HEK293 (cell line): ENCODE data around the gene SPACA4.
A peak's percentile ranks its signal among the peaks of the same experiment; 100 is the strongest.

Experiments used
- CTCF ChIA-PET: fragments of 350-600 bp; formaldehyde crosslinking; extraction: SDS; loops from one replicate; lab custom pipeline; 2021; ENCODE audit warnings: antibody characterized with exemption; lab: Yijun Ruan, JAX
- POLR2A ChIA-PET: fragments of 300-600 bp; formaldehyde crosslinking; extraction: SDS; loops from one replicate; lab custom pipeline; 2020; ENCODE audit warnings: antibody characterized with exemption, inconsistent platforms; lab: Yijun Ruan, JAX
- H3K27ac ChIP-seq: fragments of 200-500 bp; sonication (Bioruptor generic); 2 replicates; pipeline ENCODE4 v1.5.1; 2014; ENCODE audit warnings: low read depth, low read length, control low read depth, inconsistent platforms; ENCODE audit errors: extremely low read depth
- H3K36me3 ChIP-seq, 2 experiments: fragments of 200-500 bp in 1 of 2; sonication (Bioruptor generic) in 1 of 2; 1 replicate in 1 of 2; 2 replicates in 1 of 2; pipeline ENCODE4 v1.5.1; 2014 to 2017; ENCODE audit warnings: inconsistent platforms in 2 of 2, low read length in 2 of 2; ENCODE audit not compliant: control insufficient read depth in 2 of 2, insufficient read depth in 1 of 2
- H3K4me1 ChIP-seq: fragments of 200-500 bp; sonication (Bioruptor generic); 2 replicates; pipeline ENCODE4 v1.5.1; 2014; ENCODE audit warnings: mild to moderate bottlenecking, low read length, inconsistent platforms; ENCODE audit not compliant: control insufficient read depth, insufficient read depth
- H3K4me3 ChIP-seq: 2 replicates; pipeline ENCODE4 v1.5.1; 2011; ENCODE audit warnings: low read depth, mild to moderate bottlenecking, control low read depth, low read length, moderate library complexity
- H3K9me3 ChIP-seq: fragments of 200-500 bp; sonication (Bioruptor generic); 2 replicates; pipeline ENCODE4 v1.5.1; 2014; ENCODE audit warnings: low read depth, low read length, inconsistent platforms; ENCODE audit not compliant: control insufficient read depth, insufficient read depth
- GLI4 ChIP-seq: fragments of 450-650 bp; formaldehyde crosslinking; IDR thresholded peaks from 2 replicates; pipeline ENCODE4 v1.5.1; 2016; ENCODE audit warnings: missing biosample characterization, missing genetic modification characterization
- KLF1 ChIP-seq: fragments of 450-650 bp; formaldehyde crosslinking; IDR thresholded peaks from 2 replicates; pipeline ENCODE4 v1.5.1; 2016; ENCODE audit warnings: missing biosample characterization, missing genetic modification characterization
- KLF8 ChIP-seq: fragments of 450-650 bp; formaldehyde crosslinking; IDR thresholded peaks from 2 replicates; pipeline ENCODE4 v1.5.1; 2016; ENCODE audit warnings: missing biosample characterization, missing genetic modification characterization
- KLF9 ChIP-seq: fragments of 450-650 bp; formaldehyde crosslinking; IDR thresholded peaks from 2 replicates; pipeline ENCODE4 v1.5.1; 2016; ENCODE audit warnings: missing biosample characterization, missing genetic modification characterization, low read depth
- SCRT2 ChIP-seq: fragments of 450-650 bp; formaldehyde crosslinking; IDR thresholded peaks from 2 replicates; pipeline ENCODE4 v1.5.1; 2016; ENCODE audit warnings: missing biosample characterization, missing genetic modification characterization
- SP2 ChIP-seq: fragments of 450-650 bp; formaldehyde crosslinking; IDR thresholded peaks from 2 replicates; pipeline ENCODE4 v1.5.1; 2016; ENCODE audit warnings: missing biosample characterization, missing genetic modification characterization
- SP3 ChIP-seq: fragments of 450-650 bp; formaldehyde crosslinking; IDR thresholded peaks from 2 replicates; pipeline ENCODE4 v1.5.1; 2016; ENCODE audit warnings: missing biosample characterization, missing genetic modification characterization
- ZBTB17 ChIP-seq: fragments of 450-650 bp; formaldehyde crosslinking; IDR thresholded peaks from 2 replicates; pipeline ENCODE4 v1.5.1; 2016; ENCODE audit warnings: missing biosample characterization, missing genetic modification characterization
- ZBTB21 ChIP-seq: fragments of 450-650 bp; formaldehyde crosslinking; IDR thresholded peaks from 2 replicates; pipeline ENCODE4 v1.5.1; 2017; ENCODE audit warnings: missing biosample characterization, missing genetic modification characterization
- ZFHX2 ChIP-seq: fragments of 450-650 bp; formaldehyde crosslinking; conservative IDR thresholded peaks from 2 replicates; pipeline ENCODE4 v1.5.1; 2016; ENCODE audit warnings: missing biosample characterization, missing genetic modification characterization
- ZFP69B ChIP-seq: fragments of 450-650 bp; formaldehyde crosslinking; IDR thresholded peaks from 2 replicates; pipeline ENCODE4 v1.5.1; 2016; ENCODE audit warnings: missing biosample characterization, missing genetic modification characterization
- ZNF121 ChIP-seq: fragments of 450-650 bp; formaldehyde crosslinking; IDR thresholded peaks from 2 replicates; pipeline ENCODE4 v1.5.1; 2016; ENCODE audit warnings: missing biosample characterization, missing genetic modification characterization
- ZNF521 ChIP-seq: fragments of 450-650 bp; formaldehyde crosslinking; IDR thresholded peaks from 2 replicates; pipeline ENCODE4 v1.5.1; 2017; ENCODE audit warnings: missing biosample characterization, mild to moderate bottlenecking, missing genetic modification characterization
- ZNF560 ChIP-seq: fragments of 450-650 bp; formaldehyde crosslinking; IDR thresholded peaks from 2 replicates; pipeline ENCODE4 v1.5.1; 2017; ENCODE audit warnings: missing biosample characterization, missing genetic modification characterization, borderline replicate concordance
- ZNF571 ChIP-seq: fragments of 450-650 bp; formaldehyde crosslinking; IDR thresholded peaks from 2 replicates; pipeline ENCODE4 v1.5.0; 2017; ENCODE audit warnings: missing biosample characterization, missing genetic modification characterization
- ZNF629 ChIP-seq: fragments of 450-650 bp; formaldehyde crosslinking; IDR thresholded peaks from 2 replicates; pipeline ENCODE4 v1.5.1; 2017; ENCODE audit warnings: missing biosample characterization, missing genetic modification characterization
- ZNF76 ChIP-seq: fragments of 450-650 bp; formaldehyde crosslinking; IDR thresholded peaks from 2 replicates; pipeline ENCODE4; 2016; ENCODE audit warnings: low read depth, missing biosample characterization, missing genetic modification characterization, borderline replicate concordance
- TF ChIP-seq, protein P1 (sequence below): fragments of 450-650 bp; formaldehyde crosslinking; IDR thresholded peaks from 2 replicates; pipeline ENCODE4 v1.5.1; 2016; ENCODE audit warnings: missing biosample characterization, missing genetic modification characterization
- TF ChIP-seq, protein P2 (sequence below): fragments of 450-650 bp; formaldehyde crosslinking; IDR thresholded peaks from 2 replicates; pipeline ENCODE4; 2016; ENCODE audit warnings: missing biosample characterization, missing genetic modification characterization
- TF ChIP-seq, protein P3 (sequence below): fragments of 450-650 bp; formaldehyde crosslinking; IDR thresholded peaks from 2 replicates; pipeline ENCODE4 v1.5.1; 2016; ENCODE audit warnings: missing biosample characterization, missing genetic modification characterization
- TF ChIP-seq, protein P4 (sequence below): fragments of 450-650 bp; formaldehyde crosslinking; IDR thresholded peaks from 2 replicates; pipeline ENCODE4 v1.5.1; 2016; ENCODE audit warnings: missing biosample characterization, missing genetic modification characterization, low read depth
- TF ChIP-seq, protein P5 (sequence below): fragments of 450-650 bp; formaldehyde crosslinking; IDR thresholded peaks from 2 replicates; pipeline ENCODE4 v1.5.1; 2016; ENCODE audit warnings: missing biosample characterization, missing genetic modification characterization

SPACA4 gene

DNA sequence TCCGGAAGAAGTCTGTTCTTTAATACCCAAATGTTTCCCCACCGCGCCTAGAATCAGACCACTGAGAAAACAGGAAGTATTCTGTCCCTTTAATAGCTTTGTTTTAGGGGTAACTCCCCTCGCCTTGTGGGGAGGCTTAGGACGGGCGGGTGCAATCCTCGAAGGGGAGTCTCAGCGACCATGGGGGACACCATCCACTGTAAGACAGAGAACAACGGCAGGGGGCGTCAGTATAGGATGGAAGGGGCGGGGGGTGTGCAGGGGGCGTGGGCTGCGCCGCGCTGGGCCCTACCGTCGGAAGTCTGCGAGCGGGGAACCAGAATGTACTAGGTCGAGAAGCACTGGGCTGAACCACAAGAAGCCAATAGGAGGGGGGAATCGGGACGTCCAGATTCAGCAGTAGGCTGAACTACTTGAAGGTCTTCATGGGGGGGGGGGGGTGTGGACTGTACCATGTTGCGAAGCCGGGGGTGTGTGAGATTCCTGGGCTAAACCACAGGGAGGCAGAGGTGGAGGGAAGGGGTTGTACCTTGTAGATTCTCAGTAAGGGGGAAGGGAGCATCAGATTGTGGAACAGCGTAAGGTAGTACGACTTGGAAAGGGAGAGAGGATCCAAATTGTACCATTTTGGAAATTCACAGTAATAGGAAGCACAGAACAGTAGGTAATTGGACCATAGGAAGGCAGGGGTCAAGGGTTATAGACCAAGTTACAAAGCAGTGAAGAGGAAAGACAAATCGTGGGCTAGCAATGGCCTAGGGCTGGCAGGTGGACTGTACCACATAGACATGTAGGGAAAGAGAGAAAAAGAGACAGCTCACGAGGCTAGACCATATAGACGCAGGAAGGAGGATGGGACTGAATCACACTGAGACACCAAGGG is 31.6 kb downstream of the SPACA4 start (continued):
- TF ChIP-seq, protein P1, sequence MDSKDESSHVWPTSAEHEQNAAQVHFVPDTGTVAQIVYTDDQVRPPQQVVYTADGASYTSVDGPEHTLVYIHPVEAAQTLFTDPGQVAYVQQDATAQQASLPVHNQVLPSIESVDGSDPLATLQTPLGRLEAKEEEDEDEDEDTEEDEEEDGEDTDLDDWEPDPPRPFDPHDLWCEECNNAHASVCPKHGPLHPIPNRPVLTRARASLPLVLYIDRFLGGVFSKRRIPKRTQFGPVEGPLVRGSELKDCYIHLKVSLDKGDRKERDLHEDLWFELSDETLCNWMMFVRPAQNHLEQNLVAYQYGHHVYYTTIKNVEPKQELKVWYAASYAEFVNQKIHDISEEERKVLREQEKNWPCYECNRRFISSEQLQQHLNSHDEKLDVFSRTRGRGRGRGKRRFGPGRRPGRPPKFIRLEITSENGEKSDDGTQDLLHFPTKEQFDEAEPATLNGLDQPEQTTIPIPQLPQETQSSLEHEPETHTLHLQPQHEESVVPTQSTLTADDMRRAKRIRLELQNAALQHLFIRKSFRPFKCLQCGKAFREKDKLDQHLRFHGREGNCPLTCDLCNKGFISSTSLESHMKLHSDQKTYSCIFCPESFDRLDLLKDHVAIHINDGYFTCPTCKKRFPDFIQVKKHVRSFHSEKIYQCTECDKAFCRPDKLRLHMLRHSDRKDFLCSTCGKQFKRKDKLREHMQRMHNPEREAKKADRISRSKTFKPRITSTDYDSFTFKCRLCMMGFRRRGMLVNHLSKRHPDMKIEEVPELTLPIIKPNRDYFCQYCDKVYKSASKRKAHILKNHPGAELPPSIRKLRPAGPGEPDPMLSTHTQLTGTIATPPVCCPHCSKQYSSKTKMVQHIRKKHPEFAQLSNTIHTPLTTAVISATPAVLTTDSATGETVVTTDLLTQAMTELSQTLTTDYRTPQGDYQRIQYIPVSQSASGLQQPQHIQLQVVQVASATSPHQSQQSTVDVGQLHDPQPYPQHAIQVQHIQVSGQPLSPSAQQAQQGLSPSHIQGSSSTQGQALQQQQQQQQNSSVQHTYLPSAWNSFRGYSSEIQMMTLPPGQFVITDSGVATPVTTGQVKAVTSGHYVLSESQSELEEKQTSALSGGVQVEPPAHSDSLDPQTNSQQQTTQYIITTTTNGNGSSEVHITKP (tag by site-specific recombination), result peak; percentile 99
- TF ChIP-seq, protein P2, sequence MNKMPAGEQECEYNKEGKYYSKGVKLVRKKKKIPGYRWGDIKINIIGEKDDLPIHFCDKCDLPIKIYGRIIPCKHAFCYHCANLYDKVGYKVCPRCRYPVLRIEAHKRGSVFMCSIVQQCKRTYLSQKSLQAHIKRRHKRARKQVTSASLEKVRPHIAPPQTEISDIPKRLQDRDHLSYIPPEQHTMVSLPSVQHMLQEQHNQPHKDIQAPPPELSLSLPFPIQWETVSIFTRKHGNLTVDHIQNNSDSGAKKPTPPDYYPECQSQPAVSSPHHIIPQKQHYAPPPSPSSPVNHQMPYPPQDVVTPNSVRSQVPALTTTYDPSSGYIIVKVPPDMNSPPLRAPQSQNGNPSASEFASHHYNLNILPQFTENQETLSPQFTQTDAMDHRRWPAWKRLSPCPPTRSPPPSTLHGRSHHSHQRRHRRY (tag by site-specific recombination), result no peak
- TF ChIP-seq ZNF76 (tag by site-specific recombination) (0 out of 2 replicates have a peak, but pooled peaks have one; percentile 7), ZNF571 (tag by site-specific recombination) (no peak), ZBTB17 (tag by site-specific recombination) (peak; percentile 2; the same call in 1 of the 2 replicates), KLF9 (tag by site-specific recombination) (peak; percentile 86), ZFP69B (tag by site-specific recombination) (peak; percentile 70; the same call in 1 of the 2 replicates), SCRT2 (tag by site-specific recombination) (0 out of 2 replicates have a peak, but pooled peaks have one; percentile 23), ZNF121 (tag by site-specific recombination) (peak; percentile 39; the same call in 1 of the 2 replicates), ZFHX2 (tag by site-specific recombination) (peak; percentile 26)
- TF ChIP-seq, protein P3, sequence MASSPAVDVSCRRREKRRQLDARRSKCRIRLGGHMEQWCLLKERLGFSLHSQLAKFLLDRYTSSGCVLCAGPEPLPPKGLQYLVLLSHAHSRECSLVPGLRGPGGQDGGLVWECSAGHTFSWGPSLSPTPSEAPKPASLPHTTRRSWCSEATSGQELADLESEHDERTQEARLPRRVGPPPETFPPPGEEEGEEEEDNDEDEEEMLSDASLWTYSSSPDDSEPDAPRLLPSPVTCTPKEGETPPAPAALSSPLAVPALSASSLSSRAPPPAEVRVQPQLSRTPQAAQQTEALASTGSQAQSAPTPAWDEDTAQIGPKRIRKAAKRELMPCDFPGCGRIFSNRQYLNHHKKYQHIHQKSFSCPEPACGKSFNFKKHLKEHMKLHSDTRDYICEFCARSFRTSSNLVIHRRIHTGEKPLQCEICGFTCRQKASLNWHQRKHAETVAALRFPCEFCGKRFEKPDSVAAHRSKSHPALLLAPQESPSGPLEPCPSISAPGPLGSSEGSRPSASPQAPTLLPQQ (tag by site-specific recombination), result peak; percentile 91; the same call in 1 of the 2 replicates
- TF ChIP-seq, all 188 proteins: peak for 36

DNA sequence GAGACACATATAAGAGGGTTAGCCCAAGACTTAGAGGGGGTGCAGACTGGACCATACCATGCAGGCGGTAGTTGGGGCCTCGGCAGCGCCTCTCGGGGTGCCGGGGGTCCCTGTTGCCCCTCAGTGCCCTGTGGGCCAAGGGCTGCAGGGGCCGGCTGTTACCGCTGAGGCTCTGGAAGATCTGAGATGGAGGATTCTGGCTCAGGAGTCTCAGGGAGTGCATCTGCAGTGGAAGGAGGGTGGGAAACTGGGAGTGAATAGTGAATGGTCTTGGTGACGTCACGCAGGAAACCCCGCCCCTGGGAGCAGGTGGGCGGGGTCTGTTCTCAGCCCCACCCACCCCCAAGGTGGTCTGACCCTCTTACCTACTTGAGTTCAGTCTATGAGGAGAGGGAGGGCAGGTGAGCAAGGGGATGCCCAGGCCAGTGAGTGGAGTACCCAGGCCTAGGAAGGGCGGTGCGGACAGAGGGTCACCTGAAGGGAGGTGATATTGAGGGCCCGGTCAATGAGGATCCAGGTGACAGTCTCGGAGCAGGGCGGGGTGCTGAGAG is 32.4 kb downstream of the SPACA4 start:
- POLR2A ChIA-PET, result interaction anchor here (0.6 to 1.1 kb wide), 2 partner anchors 15 to 150 kb away, joined by 3 to 7 read pairs; no protein-coding TSS in a partner anchor

More for the DNA sequence above, 32.4 kb downstream of the SPACA4 start:
- Histone ChIP-seq H3K9me3 (no peaks in the 10 kb centered on the region), H3K4me3 (no peak overlapping the region), H3K36me3 (no peaks in the 10 kb centered on the region), H3K4me1 (peaks cover 20% of the 10 kb centered on the region), H3K27ac (0 out of 2 replicates have a peak overlapping the region, but pooled peaks have one; percentile 11)
- TF ChIP-seq SP3 (tag by site-specific recombination), result peak; percentile 47; the same call in 1 of the 2 replicates
- TF ChIP-seq KLF8 (tag by site-specific recombination), result peak; percentile 49; the same call in 1 of the 2 replicates
- TF ChIP-seq KLF9 (tag by site-specific recombination), result peak; percentile 64
- TF ChIP-seq SP2 (tag by site-specific recombination), result peak; percentile 55
- TF ChIP-seq, protein P4, sequence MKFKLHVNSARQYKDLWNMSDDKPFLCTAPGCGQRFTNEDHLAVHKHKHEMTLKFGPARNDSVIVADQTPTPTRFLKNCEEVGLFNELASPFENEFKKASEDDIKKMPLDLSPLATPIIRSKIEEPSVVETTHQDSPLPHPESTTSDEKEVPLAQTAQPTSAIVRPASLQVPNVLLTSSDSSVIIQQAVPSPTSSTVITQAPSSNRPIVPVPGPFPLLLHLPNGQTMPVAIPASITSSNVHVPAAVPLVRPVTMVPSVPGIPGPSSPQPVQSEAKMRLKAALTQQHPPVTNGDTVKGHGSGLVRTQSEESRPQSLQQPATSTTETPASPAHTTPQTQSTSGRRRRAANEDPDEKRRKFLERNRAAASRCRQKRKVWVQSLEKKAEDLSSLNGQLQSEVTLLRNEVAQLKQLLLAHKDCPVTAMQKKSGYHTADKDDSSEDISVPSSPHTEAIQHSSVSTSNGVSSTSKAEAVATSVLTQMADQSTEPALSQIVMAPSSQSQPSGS (tag by site-specific recombination), result peak; percentile 88
- no peak for TF ChIP-seq ZNF521 (tag by site-specific recombination)
- peak; percentile 68 for TF ChIP-seq ZNF629 (tag by site-specific recombination)
- TF ChIP-seq ZNF560 (tag by site-specific recombination), result no peak
- peak; percentile 79 for TF ChIP-seq KLF1 (tag by site-specific recombination)
- peak; percentile 22; the same call in 1 of the 2 replicates for TF ChIP-seq ZBTB21 (tag by site-specific recombination)
- TF ChIP-seq, protein P5, sequence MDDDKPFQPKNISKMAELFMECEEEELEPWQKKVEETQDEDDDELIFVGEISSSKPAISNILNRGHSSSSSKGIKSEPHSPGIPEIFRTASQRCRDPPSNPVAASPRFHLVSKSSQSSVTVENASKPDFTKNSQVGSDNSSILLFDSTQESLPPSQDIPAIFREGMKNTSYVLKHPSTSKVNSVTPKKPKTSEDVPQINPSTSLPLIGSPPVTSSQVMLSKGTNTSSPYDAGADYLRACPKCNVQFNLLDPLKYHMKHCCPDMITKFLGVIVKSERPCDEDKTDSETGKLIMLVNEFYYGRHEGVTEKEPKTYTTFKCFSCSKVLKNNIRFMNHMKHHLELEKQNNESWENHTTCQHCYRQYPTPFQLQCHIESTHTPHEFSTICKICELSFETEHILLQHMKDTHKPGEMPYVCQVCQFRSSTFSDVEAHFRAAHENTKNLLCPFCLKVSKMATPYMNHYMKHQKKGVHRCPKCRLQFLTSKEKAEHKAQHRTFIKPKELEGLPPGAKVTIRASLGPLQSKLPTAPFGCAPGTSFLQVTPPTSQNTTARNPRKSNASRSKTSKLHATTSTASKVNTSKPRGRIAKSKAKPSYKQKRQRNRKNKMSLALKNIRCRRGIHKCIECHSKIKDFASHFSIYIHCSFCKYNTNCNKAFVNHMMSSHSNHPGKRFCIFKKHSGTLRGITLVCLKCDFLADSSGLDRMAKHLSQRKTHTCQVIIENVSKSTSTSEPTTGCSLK (tag by site-specific recombination), result no peak
- no peak for TF ChIP-seq GLI4
- CTCF ChIA-PET, result interaction anchor here (0.7 kb wide), 1 partner anchor 11 kb away, joined by 3 read pairs; no protein-coding TSS in a partner anchor
